Activated CD8-positive, alpha-beta T cell treated with anti-CD3 and anti-CD28 coated beads for 36 hours (primary cell): ENCODE data around the gene DLGAP1. TPM values are rescaled to one million over a fixed set of nuclear protein-coding genes. Genes with fewer than 3 reads are reported as not detected.

Experiments
- ATAC-seq: fragments of 200-7000 bp; cut with Tn5 transposase; one replicate; pipeline ENCODE4 v1.10.0; 2021; ENCODE audit warnings: mild to moderate bottlenecking, moderate library complexity
- CTCF ChIA-PET: fragments of 350-600 bp; sonication (Branson Sonifier 250); formaldehyde crosslinking; loops from one replicate; lab custom pipeline; 2021; ENCODE audit warnings: antibody characterized with exemption; lab: Charles Lee
- POLR2A ChIA-PET: fragments of 350-600 bp; sonication (Branson Sonifier 250); formaldehyde crosslinking; loops from one replicate; lab custom pipeline; 2021; ENCODE audit warnings: antibody characterized with exemption; lab: Charles Lee
- DNase-seq: peaks from one replicate; pipeline ENCODE4 v3.0.0-alpha.2; 2020
- H3K27ac Mint-ChIP-seq: one replicate; pipeline ENCODE4 v1.8.0; 2021; ENCODE audit warnings: mild to moderate bottlenecking, mixed read lengths
- H3K27me3 Mint-ChIP-seq: one replicate; pipeline ENCODE4 v1.8.0; 2021; ENCODE audit warnings: mixed read lengths
- H3K36me3 Mint-ChIP-seq: one replicate; pipeline ENCODE4 v1.8.0; 2021; ENCODE audit warnings: low read depth, mixed read lengths
- H3K4me1 Mint-ChIP-seq: one replicate; pipeline ENCODE4 v1.8.0; 2021; ENCODE audit warnings: low read depth, mixed read lengths
- H3K4me3 Mint-ChIP-seq: one replicate; pipeline ENCODE4 v1.8.0; 2021; ENCODE audit warnings: mild to moderate bottlenecking, moderate library complexity, mixed read lengths
- H3K9me3 Mint-ChIP-seq: one replicate; pipeline ENCODE4 v1.8.0; 2021; ENCODE audit warnings: mixed read lengths
- intact Hi-C: fragments of 100-400 bp; cut with micrococcal nuclease; formaldehyde crosslinking; loops from one replicate; pipeline ENCODE4 v1.10.0; 2022
- total RNA-seq, 2 experiments: library from RNA; stranded (reverse); gene quantifications; one replicate each; pipeline ENCODE4 v1.2.3, GENCODE V29; 2021
- TF ChIP-seq, protein P1 (sequence below): fragments of 200-600 bp; IDR thresholded peaks from one replicate; pipeline ENCODE4 v1.8.0; 2022; ENCODE audit warnings: antibody characterized with exemption, mild to moderate bottlenecking

DLGAP1 gene
- total RNA-seq, 2 experiments from 2014 or later = not detected

DNA sequence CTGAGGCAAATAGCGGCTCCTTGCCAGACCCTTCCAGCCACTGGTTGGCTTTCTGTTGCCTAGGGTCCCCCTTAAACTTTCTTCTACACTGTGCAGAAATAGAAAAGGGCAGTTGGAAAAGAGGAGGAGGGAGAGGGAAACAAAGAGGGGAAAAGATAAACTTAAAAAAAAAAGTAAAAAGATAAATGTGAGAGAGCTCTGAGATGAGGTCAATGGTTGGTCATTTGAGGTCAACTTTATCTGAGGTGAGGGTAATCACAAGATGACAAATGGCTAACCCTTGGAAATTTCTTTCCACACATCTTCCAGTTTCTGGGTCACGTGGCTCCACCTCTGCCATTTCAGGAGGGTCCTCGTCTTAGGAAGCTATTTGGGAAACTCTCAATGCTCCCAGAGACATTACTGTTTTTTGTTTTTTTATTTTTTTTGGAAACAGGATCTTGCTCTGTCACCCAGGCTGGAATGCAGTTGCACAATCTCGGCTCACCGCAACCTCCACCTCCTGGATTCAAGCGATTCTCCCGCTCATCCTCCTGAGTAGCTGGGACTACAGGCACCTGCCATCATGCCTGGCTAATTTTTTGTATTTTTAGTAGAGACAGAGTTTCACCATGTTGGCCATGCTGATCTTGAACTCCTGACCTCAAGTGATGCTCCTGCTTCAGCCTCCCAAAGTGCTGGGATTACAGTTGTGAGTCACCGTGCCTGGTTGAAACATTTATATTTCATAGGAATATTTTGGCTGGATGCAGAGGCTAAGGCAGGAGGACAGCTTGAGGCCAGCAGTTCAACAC is 805.3 kb downstream of the DLGAP1 start:
- Mint-ChIP-seq H3K36me3 (no peaks in the 10 kb centered on the region), H3K27ac (no peak overlapping the region), H3K27me3 (no peaks in the 10 kb centered on the region), H3K4me1 (peaks cover 19% of the 10 kb centered on the region), H3K4me3 (no peak overlapping the region), H3K9me3 (no peaks in the 10 kb centered on the region)
- POLR2A ChIA-PET = no interaction called here
- TF ChIP-seq, protein P1, sequence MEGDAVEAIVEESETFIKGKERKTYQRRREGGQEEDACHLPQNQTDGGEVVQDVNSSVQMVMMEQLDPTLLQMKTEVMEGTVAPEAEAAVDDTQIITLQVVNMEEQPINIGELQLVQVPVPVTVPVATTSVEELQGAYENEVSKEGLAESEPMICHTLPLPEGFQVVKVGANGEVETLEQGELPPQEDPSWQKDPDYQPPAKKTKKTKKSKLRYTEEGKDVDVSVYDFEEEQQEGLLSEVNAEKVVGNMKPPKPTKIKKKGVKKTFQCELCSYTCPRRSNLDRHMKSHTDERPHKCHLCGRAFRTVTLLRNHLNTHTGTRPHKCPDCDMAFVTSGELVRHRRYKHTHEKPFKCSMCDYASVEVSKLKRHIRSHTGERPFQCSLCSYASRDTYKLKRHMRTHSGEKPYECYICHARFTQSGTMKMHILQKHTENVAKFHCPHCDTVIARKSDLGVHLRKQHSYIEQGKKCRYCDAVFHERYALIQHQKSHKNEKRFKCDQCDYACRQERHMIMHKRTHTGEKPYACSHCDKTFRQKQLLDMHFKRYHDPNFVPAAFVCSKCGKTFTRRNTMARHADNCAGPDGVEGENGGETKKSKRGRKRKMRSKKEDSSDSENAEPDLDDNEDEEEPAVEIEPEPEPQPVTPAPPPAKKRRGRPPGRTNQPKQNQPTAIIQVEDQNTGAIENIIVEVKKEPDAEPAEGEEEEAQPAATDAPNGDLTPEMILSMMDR = no peak
- ATAC-seq (no peak), DNase-seq (no peak)
- CTCF ChIA-PET = interaction anchor here (0.7 to 2.7 kb wide), 3 partner anchors 16 to 320 kb away, joined by 3 to 13 read pairs (median 3); no protein-coding TSS in a partner anchor
- intact Hi-C loops = no loop called here

DNA sequence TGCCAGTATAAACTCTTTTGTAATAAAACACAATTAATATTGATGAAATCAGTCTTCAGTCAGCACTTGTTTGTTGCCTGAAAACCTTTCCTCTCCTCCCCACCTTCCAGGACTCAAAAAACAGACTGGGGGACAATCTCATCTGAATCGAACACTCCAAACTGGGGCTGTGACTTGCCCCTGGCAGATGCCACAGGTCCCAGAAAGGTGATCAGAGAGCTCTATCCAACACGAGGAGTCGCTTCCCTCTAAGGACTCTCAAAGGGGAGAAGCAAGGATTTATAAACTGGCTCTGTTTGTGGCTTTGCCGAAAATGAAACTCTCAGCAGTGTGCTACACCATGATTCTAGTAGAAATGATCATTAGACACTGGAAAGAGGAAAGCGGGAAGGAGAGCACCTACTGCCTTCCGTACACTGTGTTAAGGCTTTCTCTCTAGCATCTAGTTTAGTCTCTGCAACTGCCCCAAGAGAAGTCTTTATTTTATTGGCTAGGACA is 805.9 kb downstream of the DLGAP1 start:
- intact Hi-C loops = no loop called here
- TF ChIP-seq, protein P1 = no peak
- H3K4me1 Mint-ChIP-seq = peaks cover 17% of the 10 kb centered on the region
- ATAC-seq = no peak
- ChIA-PET POLR2A (no interaction called here), CTCF (interaction anchor here (1.3 to 2.7 kb wide), 2 partner anchors 17 to 55 kb away, joined by 3 to 13 read pairs; no protein-coding TSS in a partner anchor)
- no peak overlapping the region for H3K4me3 Mint-ChIP-seq
- no peaks in the 10 kb centered on the region for H3K9me3 Mint-ChIP-seq
- H3K36me3 Mint-ChIP-seq = no peaks in the 10 kb centered on the region
- DNase-seq = no peak
- no peaks in the 10 kb centered on the region for H3K27me3 Mint-ChIP-seq
- H3K27ac Mint-ChIP-seq = no peak overlapping the region

DNA sequence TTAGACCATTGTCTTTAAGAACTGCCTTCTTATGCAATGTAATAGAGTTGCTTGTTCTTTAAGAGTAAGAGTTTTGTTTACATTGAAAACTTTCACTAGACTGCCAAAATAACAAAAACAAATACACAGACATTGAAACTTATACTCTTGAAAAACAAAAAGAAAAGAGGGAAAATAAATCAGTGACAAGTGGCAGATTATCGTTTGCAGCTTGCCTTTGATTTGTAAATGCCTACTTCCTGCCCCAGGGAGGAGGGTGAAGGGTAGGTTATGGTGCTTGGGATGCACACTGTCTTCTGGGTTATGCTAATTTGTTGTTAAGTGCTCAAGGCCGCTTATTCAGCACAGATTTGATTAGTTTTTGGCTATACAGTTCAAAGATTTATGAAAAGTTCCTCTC is 806.5 kb downstream of the DLGAP1 start:
- Mint-ChIP-seq H3K4me1 (peaks cover 19% of the 10 kb centered on the region), H3K27ac (no peak overlapping the region), H3K27me3 (no peaks in the 10 kb centered on the region), H3K4me3 (no peak overlapping the region), H3K36me3 (no peaks in the 10 kb centered on the region), H3K9me3 (no peaks in the 10 kb centered on the region)
- POLR2A ChIA-PET = no interaction called here
- TF ChIP-seq, protein P1 = no peak
- DNase-seq (no peak), ATAC-seq (no peak)
- intact Hi-C loops = no loop called here
- CTCF ChIA-PET = interaction anchor here (1.7 kb wide), 1 partner anchor 18 kb away, joined by 7 read pairs; no protein-coding TSS in a partner anchor

DNA sequence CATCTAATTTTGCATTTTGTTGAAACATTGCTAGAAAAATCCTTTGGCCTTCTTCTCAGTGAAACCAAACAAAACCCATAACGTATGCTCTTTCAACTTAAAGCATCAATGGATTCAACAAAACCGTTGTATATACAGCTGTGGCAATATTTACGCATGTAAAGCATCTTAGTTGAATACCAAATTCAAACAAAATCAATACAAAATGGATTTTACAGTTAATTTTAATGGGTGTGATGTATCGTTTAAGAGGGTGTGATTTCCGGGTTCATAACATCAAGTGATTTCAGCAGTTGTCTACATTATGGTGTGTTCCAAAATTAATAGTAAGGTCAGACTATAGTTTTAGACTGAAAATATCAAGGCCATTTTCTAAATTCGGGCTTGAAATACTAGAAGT is 806.9 kb downstream of the DLGAP1 start:
- intact Hi-C loops = no loop called here
- CTCF ChIA-PET = interaction anchor here (1.7 kb wide), 1 partner anchor 18 kb away, joined by 7 read pairs; no protein-coding TSS in a partner anchor
- Mint-ChIP-seq H3K36me3 (no peaks in the 10 kb centered on the region), H3K9me3 (no peaks in the 10 kb centered on the region), H3K27ac (no peak overlapping the region), H3K27me3 (no peaks in the 10 kb centered on the region), H3K4me1 (peaks cover 19% of the 10 kb centered on the region), H3K4me3 (no peak overlapping the region)
- no peak for DNase-seq
- ATAC-seq = no peak
- POLR2A ChIA-PET = interaction anchor here (0.9 kb wide), 1 partner anchor 54 kb away, joined by 3 read pairs; no protein-coding TSS in a partner anchor
- TF ChIP-seq, protein P1 = no peak

DNA sequence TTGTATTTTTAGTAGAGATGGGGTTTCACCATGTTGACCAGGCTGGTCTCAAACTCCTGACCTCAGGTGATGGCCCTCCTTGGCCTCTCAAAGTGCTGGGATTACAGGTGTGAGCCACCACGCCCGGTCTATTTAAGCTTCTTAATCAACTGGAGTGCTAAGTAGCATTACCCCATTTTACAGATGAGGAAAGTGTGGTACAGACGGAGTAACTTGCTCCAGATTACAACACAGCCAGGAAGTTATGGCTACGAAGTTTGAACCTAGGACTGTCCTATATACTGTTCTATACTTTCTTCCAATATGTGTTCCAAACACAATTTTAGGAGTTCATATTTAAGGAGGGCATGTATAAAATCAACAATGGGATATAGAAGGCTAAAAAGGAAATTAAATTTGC is 807.5 kb downstream of the DLGAP1 start:
- Mint-ChIP-seq H3K4me3 (no peak overlapping the region), H3K27me3 (no peaks in the 10 kb centered on the region), H3K4me1 (peaks cover 18% of the 10 kb centered on the region), H3K9me3 (no peaks in the 10 kb centered on the region), H3K27ac (no peak overlapping the region), H3K36me3 (no peaks in the 10 kb centered on the region)
- CTCF ChIA-PET = interaction anchor here (1.2 to 1.7 kb wide), 2 partner anchors 17 to 19 kb away, joined by 4 to 7 read pairs; no protein-coding TSS in a partner anchor
- ATAC-seq (no peak), DNase-seq (no peak)
- intact Hi-C loops = no loop called here
- TF ChIP-seq, protein P1 = no peak
- POLR2A ChIA-PET = interaction anchor here (0.9 kb wide), 1 partner anchor 53 kb away, joined by 3 read pairs; no protein-coding TSS in a partner anchor
